ENCODE data around the gene MOB1B. TPM values are rescaled to one million over a fixed set of nuclear protein-coding genes. Genes with fewer than 3 reads are reported as not detected.

MOB1B gene
- total and polyA plus RNA-seq, 11 donors: 4.8 to 22.9 (median 16.6) TPM

GRCh38 chr4:70969076-70969475 is 66.9 kb downstream of the MOB1B start:
- no peaks in the 10 kb centered on the region for H3K27me3 ChIP-seq
- TF ChIP-seq POLR2A (IDR thresholded peaks at IDR 0.05): no peak
- TF ChIP-seq CTCF (IDR thresholded peaks at IDR 0.05): no peak
- peaks cover 0 to 41% (median 17%) of the 10 kb centered on the region in 9 donors for H3K36me3 ChIP-seq
- H3K27ac ChIP-seq: no peak overlapping the region
- DNase-seq (no peak), ATAC-seq (no peak)
- H3K4me3 ChIP-seq: no peak overlapping the region
- 87 to 94% (median 92%) methylated on average over 7 of the region's 7 CpGs for whole genome bisulfite sequencing, 4 donors
- no peaks in the 10 kb centered on the region for H3K9me3 ChIP-seq
- intact Hi-C loops (cut with DNase I): no loop called here
- no peaks in the 10 kb centered on the region for H3K4me1 ChIP-seq

GRCh38 chr4:70976252-70976651 is 74.1 kb downstream of the MOB1B start:
- no peak for DNase-seq

DNA sequence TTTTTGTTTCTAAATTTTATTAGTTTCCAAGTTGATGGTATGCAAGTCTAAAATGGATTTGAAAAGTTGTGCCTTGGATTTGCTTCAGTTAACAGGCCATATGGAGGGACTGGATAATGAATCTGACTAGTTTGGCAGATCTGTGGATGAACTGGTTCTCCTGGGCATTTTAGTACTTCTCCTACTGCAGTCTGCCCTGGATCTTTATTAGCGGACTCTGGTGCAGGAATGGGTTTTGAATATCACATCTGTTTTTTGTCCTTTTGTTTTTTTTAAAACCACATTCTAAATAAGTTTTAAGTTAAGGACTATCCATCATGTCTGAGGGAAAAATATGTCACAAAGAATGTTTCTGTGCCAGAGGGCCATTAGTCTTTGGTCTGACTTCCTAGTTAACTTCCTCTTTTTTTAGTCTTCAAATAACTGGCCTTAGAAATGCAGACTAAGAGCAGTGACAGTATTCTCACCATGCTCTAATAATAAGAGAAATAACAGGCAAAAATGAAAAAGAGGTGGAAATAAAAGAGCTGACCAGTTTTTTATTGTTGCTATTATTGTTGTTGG is 77.4 kb downstream of the MOB1B start:
- intact Hi-C loops (cut with DNase I): no loop called here
- Histone ChIP-seq H3K9me3 (no peaks in the 10 kb centered on the region), H3K4me3 (no peak overlapping the region), H3K36me3 (peaks cover 0 to 49% (median 26%) of the 10 kb centered on the region in 9 donors), H3K4me1 (peaks cover 0 to 12% (median 0%) of the 10 kb centered on the region in 12 donors), H3K27ac (peak overlapping the region in 1 of 12 donors; percentile 24), H3K27me3 (no peaks in the 10 kb centered on the region)
- 76 to 93% (median 86%) methylated on average over 1 of the region's 1 CpG for WGBS, 4 donors
- TF ChIP-seq POLR2A (IDR thresholded peaks at IDR 0.05) (no peak), CTCF (IDR thresholded peaks at IDR 0.05) (no peak)
- ATAC-seq: no peak
- DNase-seq: no peak

More at GRCh38 chr4:70976252-70976651, 74.1 kb downstream of the MOB1B start:
- H3K27ac ChIP-seq: no peak overlapping the region
- WGBS, 4 donors: 86 to 92% (median 88%) methylated on average over 3 of the region's 3 CpGs
- peaks cover 0 to 12% (median 0%) of the 10 kb centered on the region in 12 donors for H3K4me1 ChIP-seq
- H3K4me3 ChIP-seq: no peak overlapping the region
- no peak for TF ChIP-seq CTCF (IDR thresholded peaks at IDR 0.05)
- no peak for TF ChIP-seq POLR2A (IDR thresholded peaks at IDR 0.05)
- ATAC-seq: no peak
- H3K27me3 ChIP-seq: no peaks in the 10 kb centered on the region
- peaks cover 0 to 64% (median 26%) of the 10 kb centered on the region in 9 donors for H3K36me3 ChIP-seq
- intact Hi-C loops (cut with DNase I): no loop called here
- no peaks in the 10 kb centered on the region for H3K9me3 ChIP-seq

DNA sequence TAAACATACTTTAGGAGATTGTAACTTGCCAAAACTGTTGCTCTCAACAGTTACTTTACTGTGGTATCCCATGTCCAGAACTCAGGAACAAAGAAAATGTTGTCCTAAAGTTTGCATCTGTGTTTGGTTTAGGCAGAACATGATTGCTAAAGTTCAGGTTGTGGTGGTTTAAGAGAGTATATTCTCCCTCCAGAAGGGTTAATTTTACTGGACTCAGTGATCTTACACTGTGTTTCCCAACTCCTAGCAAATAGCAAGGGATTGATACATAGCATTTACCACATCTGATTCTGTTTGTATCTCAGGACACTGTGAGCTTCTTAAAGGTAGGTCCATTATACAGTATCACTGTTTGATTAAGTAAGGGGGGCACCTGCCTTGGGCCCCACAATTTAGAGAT is 78.0 kb downstream of the MOB1B start:
- Histone ChIP-seq H3K27ac (peak overlapping the region in 1 of 12 donors; percentile 24), H3K4me3 (no peak overlapping the region), H3K9me3 (no peaks in the 10 kb centered on the region), H3K4me1 (peaks cover 0 to 12% (median 0%) of the 10 kb centered on the region in 12 donors), H3K27me3 (no peaks in the 10 kb centered on the region), H3K36me3 (peaks cover 0 to 45% (median 26%) of the 10 kb centered on the region in 9 donors)
- intact Hi-C loops (cut with DNase I): no loop called here
- TF ChIP-seq POLR2A (IDR thresholded peaks at IDR 0.05): no peak
- no peak for TF ChIP-seq CTCF (IDR thresholded peaks at IDR 0.05)
- DNase-seq (no peak), ATAC-seq (no peak)
